Spleen (tissue), 11 donors: ENCODE data around the gene SURF1. TPM values are rescaled to one million over a fixed set of nuclear protein-coding genes. Genes with fewer than 3 reads are reported as not detected.
A peak's percentile ranks its signal among the peaks of the same experiment; 100 is the strongest.
"Not testable (repeated sequence)": the region's sequence is repeated elsewhere in the genome, so short reads cannot be mapped to it uniquely, and the experiment has no call there.

Experiments
- DNase-seq: peaks from one replicate; pipeline ENCODE4 v3.0.0-alpha.2; 2020
- H3K27ac ChIP-seq, 8 donors: fragments of 200-600 bp; sonication (generic) in 7 of 8; 1 replicate in 4 of 8; 2 replicates in 4 of 8; pipeline versions ENCODE4 v1.5.0 to v1.8.0; 2016 to 2021; ENCODE audit warnings: inconsistent platforms in 4 of 8, mild to moderate bottlenecking in 4 of 8, moderate library complexity in 1 of 8
- H3K27me3 ChIP-seq, 7 donors: fragments of 200-600 bp; sonication (generic) in 6 of 7; replicated peaks in 1 of 7; 1 replicate in 4 of 7; 2 replicates in 3 of 7; pipeline versions ENCODE4 v1.5.0 to v1.8.0; 2016 to 2021; ENCODE audit warnings: inconsistent platforms in 3 of 7, mild to moderate bottlenecking in 1 of 7
- H3K36me3 ChIP-seq, 6 donors: fragments of 200-600 bp; sonication (generic) in 5 of 6; 1 replicate in 4 of 6; 2 replicates in 2 of 6; pipeline versions ENCODE4 v1.5.0 to v1.8.0; 2016 to 2021; ENCODE audit warnings: inconsistent platforms in 2 of 6
- H3K4me1 ChIP-seq, 6 donors: fragments of 200-600 bp; sonication (generic) in 5 of 6; 1 replicate in 3 of 6; 2 replicates in 3 of 6; pipeline versions ENCODE4 v1.5.0 to v1.8.0; 2016 to 2021; ENCODE audit warnings: inconsistent platforms in 3 of 6
- H3K4me3 ChIP-seq, 8 donors: fragments of 200-600 bp; sonication (generic) in 7 of 8; 1 replicate in 4 of 8; 2 replicates in 4 of 8; pipeline versions ENCODE4 v1.5.0 to v1.8.0; 2016 to 2021; ENCODE audit warnings: inconsistent platforms in 4 of 8, mild to moderate bottlenecking in 4 of 8, moderate library complexity in 2 of 8
- H3K9me3 ChIP-seq, 8 donors: fragments of 200-600 bp; sonication (generic) in 7 of 8; 1 replicate in 4 of 8; 2 replicates in 4 of 8; pipeline versions ENCODE4 v1.5.0 to v1.8.0; 2016 to 2021; ENCODE audit warnings: inconsistent platforms in 4 of 8
- POLR2A ChIP-seq, 3 donors: fragments of 450-650 bp; IDR thresholded peaks; one replicate each; pipeline ENCODE4 v1.5.1; 2017; ENCODE audit warnings: antibody characterized with exemption in 3 of 3, mild to moderate bottlenecking in 1 of 3
- POLR2AphosphoS5 ChIP-seq, 3 donors: sonication (generic); formaldehyde crosslinking; IDR thresholded peaks; one replicate each; pipeline ENCODE4 v1.5.1; 2017; ENCODE audit warnings: antibody characterized with exemption in 3 of 3
- WGBS, 5 donors: extraction: QIAGEN DNeasy Blood & Tissue Kit in 3 of 5; methylation state at CpG; one replicate each; pipeline versions ENCODE4 v1.1.5 to v1.1.7; 2013 to 2018; 5-methylcytosine and 5-hydroxymethylcytosine counted together
- intact Hi-C: fragments of 100-400 bp; cut with DNase I; formaldehyde crosslinking; loops from one replicate; pipeline ENCODE4 v1.15.0; 2023; ENCODE audit warnings: low total_unique reads
- polyA plus RNA-seq, 3 donors: library from polyadenylated mRNA; stranded (reverse); fragments of 200-250 nt; gene quantifications; one replicate each; pipeline ENCODE4 v1.2.1, GENCODE V29; 2013
- total RNA-seq, 7 donors: library from RNA; depleted of rRNA in 3 of 7; stranded (reverse); fragments of >200 nt in 3 of 7; fragmentation: NEBNext Ultra II Directional in 4 of 7; extraction: Animal tissue kit (Norgen Biotek cat#: 25700) in 4 of 7; gene quantifications; one replicate each; pipeline versions ENCODE4 v1.1.0 to v1.2.1, GENCODE V29; 2016 to 2021
- TF ChIP-seq, protein P1 (sequence below), 11 experiments: fragments of 200-600 bp in 7 of 11; fragments of 450-650 bp in 4 of 11; sonication (generic) in 4 of 11; IDR thresholded peaks in 8 of 11; conservative IDR thresholded peaks in 3 of 11; 1 replicate in 7 of 11; 2 replicates in 4 of 11; pipeline versions ENCODE4 v1.4.0 to v1.8.0; 2016 to 2021; ENCODE audit warnings: antibody characterized with exemption in 11 of 11, inconsistent platforms in 4 of 11, mild to moderate bottlenecking in 1 of 11
- donor health status: healthy with polysubstance abuse.
- donor health status: DM: no; HTN: no; CAD: no; lungs with moderate emphysema.
- donor health status: DM: no; HTN: no; CAD: no.
- donor health status: Bipolar disorder and iron deficiency.
- donor health status: healthy.
- donor health status: DM: no; HTN: no; CAD: no.
- donor health status: DM: yes; HTN: yes; CAD: no.

Gene SURF1
- total and polyA plus RNA-seq, 10 donors = 31.4 to 75.6 (median 36.2) TPM

DNA sequence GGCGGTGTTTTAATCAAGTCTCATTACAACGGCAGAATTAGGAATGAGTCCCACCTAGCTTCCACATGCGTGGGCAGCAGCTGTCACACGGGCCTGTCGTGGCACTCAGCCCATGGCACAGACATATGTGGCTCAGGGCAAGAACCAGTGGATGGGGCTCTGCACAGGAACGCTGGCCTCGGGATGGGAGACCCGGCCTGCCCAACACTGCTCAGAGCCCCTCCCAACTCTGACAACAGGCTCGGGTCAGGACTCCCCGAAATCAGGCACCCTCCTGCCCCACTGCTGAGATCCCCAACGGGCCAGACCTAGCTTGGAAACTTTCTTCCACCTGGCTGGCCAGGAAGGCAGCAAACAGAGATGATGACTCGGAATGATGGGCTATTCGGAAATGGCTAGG is 15.4 kb downstream of the SURF1 start:
- no peaks in the 10 kb centered on the region for H3K27me3 ChIP-seq
- TF ChIP-seq POLR2A (IDR thresholded peaks at IDR 0.05) (no peak), POLR2AphosphoS5 (IDR thresholded peaks at IDR 0.05) (no peak)
- TF ChIP-seq, protein P1, sequence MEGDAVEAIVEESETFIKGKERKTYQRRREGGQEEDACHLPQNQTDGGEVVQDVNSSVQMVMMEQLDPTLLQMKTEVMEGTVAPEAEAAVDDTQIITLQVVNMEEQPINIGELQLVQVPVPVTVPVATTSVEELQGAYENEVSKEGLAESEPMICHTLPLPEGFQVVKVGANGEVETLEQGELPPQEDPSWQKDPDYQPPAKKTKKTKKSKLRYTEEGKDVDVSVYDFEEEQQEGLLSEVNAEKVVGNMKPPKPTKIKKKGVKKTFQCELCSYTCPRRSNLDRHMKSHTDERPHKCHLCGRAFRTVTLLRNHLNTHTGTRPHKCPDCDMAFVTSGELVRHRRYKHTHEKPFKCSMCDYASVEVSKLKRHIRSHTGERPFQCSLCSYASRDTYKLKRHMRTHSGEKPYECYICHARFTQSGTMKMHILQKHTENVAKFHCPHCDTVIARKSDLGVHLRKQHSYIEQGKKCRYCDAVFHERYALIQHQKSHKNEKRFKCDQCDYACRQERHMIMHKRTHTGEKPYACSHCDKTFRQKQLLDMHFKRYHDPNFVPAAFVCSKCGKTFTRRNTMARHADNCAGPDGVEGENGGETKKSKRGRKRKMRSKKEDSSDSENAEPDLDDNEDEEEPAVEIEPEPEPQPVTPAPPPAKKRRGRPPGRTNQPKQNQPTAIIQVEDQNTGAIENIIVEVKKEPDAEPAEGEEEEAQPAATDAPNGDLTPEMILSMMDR (IDR thresholded peaks at IDR 0.05 in 8 of 11, conservative IDR thresholded peaks at IDR 0.05 in 3 of 11) = no peak

DNA sequence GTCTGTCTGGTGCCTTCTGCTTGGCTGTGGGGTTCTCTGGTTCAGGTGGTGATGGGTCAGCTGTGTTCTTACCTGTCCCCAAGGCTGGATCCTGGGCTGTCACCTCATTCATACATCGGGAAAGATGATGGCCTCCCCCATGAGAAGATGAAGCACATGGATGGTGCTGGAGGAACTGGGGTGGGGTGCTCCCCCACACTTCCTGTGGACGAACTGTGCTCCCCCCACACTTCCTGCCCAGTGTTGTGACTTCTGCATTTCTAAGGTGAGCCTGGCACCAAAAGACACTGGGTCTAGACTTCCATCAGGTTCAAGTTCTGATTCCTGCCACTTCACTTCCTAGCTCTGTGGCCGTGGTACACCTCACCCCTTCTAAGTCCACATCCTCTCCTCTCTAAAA is 16.0 kb downstream of the SURF1 start:
- WGBS, 5 donors = 19 to 28% (median 20%) methylated on average over 2 to 3 of the region's 3 CpGs
- Histone ChIP-seq H3K4me1 (peaks cover 19 to 85% (median 53%) of the 10 kb centered on the region in 6 donors), H3K27ac (peak overlapping the region; percentile 64 to 86 (median 78)), H3K27me3 (no peaks in the 10 kb centered on the region), H3K36me3 (peaks cover 0 to 70% (median 49%) of the 10 kb centered on the region in 6 donors), H3K4me3 (peak overlapping the region in 1 of 8 donors; percentile 49), H3K9me3 (no peaks in the 10 kb centered on the region)
- DNase-seq = peak; percentile 88
- TF ChIP-seq POLR2AphosphoS5 (IDR thresholded peaks at IDR 0.05) = no peak
- TF ChIP-seq POLR2A (IDR thresholded peaks at IDR 0.05) = no peak
- TF ChIP-seq, protein P1 (IDR thresholded peaks at IDR 0.05 in 8 of 11, conservative IDR thresholded peaks at IDR 0.05 in 3 of 11) = no peak
- intact Hi-C loops = no loop called here

More for the DNA sequence above, 15.4 kb downstream of the SURF1 start:
- DNase-seq = no peak
- Histone ChIP-seq H3K4me3 (peak overlapping the region in 2 of 8 donors; percentile 23 to 49), H3K9me3 (no peaks in the 10 kb centered on the region), H3K27ac (peak overlapping the region; percentile 64 to 86 (median 78)), H3K4me1 (peaks cover 20 to 86% (median 54%) of the 10 kb centered on the region in 6 donors), H3K36me3 (peaks cover 0 to 76% (median 53%) of the 10 kb centered on the region in 6 donors)
- WGBS, 5 donors = 78 to 86% (median 83%) methylated on average over 13 of the region's 13 CpGs
- intact Hi-C loops = no loop called here

DNA sequence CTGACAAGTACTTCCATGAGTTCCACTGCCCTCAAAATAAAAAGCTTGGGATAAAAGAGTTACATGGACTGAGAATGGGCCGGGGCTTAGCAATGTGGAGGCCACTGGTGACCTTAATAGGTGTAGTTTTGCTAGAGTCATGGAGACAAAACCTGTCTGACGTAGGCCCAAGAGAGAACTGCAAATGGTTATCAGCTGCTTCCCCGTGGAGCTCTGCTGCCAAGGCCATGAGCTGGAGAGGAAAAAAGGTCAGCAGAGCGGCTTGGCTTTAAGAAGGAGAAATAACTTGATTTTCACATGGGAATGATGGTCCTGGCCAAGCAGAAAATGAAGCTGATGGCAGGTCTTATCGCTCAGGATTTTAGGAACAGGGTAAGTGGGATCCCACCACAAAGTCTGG is 16.6 kb downstream of the SURF1 start:
- intact Hi-C loops = no loop called here
- H3K9me3 ChIP-seq = no peaks in the 10 kb centered on the region
- H3K4me1 ChIP-seq = peaks cover 26 to 85% (median 56%) of the 10 kb centered on the region in 6 donors
- H3K4me3 ChIP-seq = peak overlapping the region in 1 of 8 donors; percentile 49
- H3K27ac ChIP-seq = peak overlapping the region; percentile 64 to 86 (median 78)
- H3K27me3 ChIP-seq = no peaks in the 10 kb centered on the region
- WGBS, 5 donors = 72 to 83% (median 75%) methylated on average over 5 of the region's 5 CpGs
- DNase-seq = no peak
- no peak for TF ChIP-seq POLR2AphosphoS5 (IDR thresholded peaks at IDR 0.05)
- TF ChIP-seq, protein P1 (IDR thresholded peaks at IDR 0.05 in 8 of 11, conservative IDR thresholded peaks at IDR 0.05 in 3 of 11) = no peak
- no peak for TF ChIP-seq POLR2A (IDR thresholded peaks at IDR 0.05)
- peaks cover 0 to 64% (median 43%) of the 10 kb centered on the region in 6 donors for H3K36me3 ChIP-seq

DNA sequence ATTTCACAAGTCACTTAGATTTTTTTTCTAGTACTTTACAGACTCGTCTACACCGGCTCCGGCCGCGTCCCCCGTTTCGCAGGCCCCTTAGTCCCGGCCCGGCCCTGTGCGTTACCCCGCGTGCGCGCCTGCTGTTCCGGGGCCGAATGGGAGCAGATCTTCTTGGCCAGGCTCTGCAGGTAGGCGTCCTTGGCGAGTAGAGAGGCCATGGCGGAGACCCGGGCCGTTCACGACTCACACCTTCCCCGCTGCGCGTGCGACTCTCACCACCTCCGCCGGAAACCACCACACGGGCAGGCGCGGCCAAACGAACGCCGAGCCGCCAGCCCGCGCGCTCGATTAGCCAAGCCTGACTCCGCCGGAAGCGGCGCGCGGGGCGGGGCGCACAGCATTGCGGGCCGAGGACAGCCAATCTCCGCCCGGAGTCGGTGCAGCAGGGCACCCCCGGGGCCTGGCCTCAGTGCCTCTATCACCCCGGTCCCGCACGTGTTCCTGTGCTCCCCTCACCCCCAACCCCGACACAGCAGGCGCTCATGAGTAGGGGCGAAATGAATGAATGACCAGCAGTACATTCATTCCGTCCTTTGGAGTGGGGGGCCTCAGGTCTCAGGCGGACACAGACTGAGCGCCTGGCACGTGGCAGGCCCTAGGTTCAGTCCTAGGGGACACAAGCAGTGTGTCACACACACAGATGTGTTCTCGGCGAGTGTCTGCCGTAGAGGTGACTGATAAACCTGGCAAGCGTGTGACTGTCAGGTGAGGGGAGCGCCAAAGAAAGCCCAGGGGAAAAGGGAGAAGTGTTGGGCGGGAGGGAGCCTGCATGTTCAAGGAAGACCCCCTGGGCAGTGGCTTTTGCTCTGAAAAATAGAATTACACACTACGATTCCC is 20.1 kb downstream of the SURF1 start, which contains the start of gene SURF6:
Gene SURF6, minus strand, starts transcription at position 265 of the 888 bp plus-strand sequence. Its CDS starts 56 bp downstream, at position 209.
- no peak for TF ChIP-seq POLR2A (IDR thresholded peaks at IDR 0.05)
- peak; percentile 95 to 98 (median 96) for TF ChIP-seq POLR2AphosphoS5 (IDR thresholded peaks at IDR 0.05)
- TF ChIP-seq, protein P1 (IDR thresholded peaks at IDR 0.05 in 8 of 11, conservative IDR thresholded peaks at IDR 0.05 in 3 of 11) = peak in 4 of 11 experiments; percentile 13 to 25 (median 24)

DNA sequence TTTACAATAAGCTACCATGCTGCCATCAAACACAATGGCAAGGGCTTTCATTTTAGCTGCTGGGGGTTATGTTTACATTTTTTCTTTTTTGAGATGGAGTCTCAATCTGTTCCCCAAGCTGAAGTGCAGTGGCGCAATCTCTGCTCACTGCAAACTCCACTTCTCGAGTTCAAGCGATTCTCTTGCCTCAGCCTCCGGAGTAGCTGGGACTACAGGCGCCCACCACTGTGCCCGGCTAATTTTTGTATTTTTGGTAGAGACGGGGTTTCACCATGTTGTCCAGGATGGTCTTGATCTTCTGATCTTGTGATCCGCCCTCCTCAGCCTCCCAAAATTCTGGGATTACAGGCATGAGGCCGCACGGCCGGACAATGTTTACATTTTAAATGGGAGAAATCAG is 21.4 kb downstream of the SURF1 start:
- Histone ChIP-seq H3K4me3 (peak overlapping the region; percentile 78 to 96 (median 92)), H3K4me1 (peaks cover 16 to 68% (median 45%) of the 10 kb centered on the region in 6 donors), H3K27ac (peak overlapping the region in 2 of 8 donors; percentile 83 to 87), H3K36me3 (peaks cover 0 to 63% (median 49%) of the 10 kb centered on the region in 6 donors)
- WGBS, 5 donors = 79 to 89% (median 83%) methylated on average over 11 of the region's 11 CpGs
- intact Hi-C loops, H3K27me3 ChIP-seq, H3K9me3 ChIP-seq: not testable (repeated sequence)
- DNase-seq = peak; percentile 51

More for the DNA sequence above, 20.1 kb downstream of the SURF1 start, which contains the start of gene SURF6:
- Histone ChIP-seq H3K4me3 (peak within 1 kb of the TSS; percentile 78 to 96 (median 92)), H3K36me3 (peaks cover 0 to 63% (median 40%) of the 10 kb centered on the region in 6 donors), H3K9me3 (no peaks in the 10 kb centered on the region), H3K27me3 (no peaks in the 10 kb centered on the region), H3K4me1 (peaks cover 27 to 79% (median 58%) of the 10 kb centered on the region in 6 donors), H3K27ac (peak within 1 kb of the TSS; percentile 63 to 88 (median 77))
- intact Hi-C loops = no loop called here
- WGBS, 5 donors = 7 to 17% (median 8%) methylated on average over 27 to 70 of the region's 70 CpGs
- peak; percentile 99 for DNase-seq
